NCI-H510A (cell line): ENCODE measurements around the gene FAM163B.
A peak's percentile ranks its signal among the peaks of the same experiment; 100 is the strongest.

Experiments
- DNase-seq: peaks from one replicate; lab custom pipeline; 2025; lab: John Stamatoyannopoulos, UW

FAM163B gene

DNA sequence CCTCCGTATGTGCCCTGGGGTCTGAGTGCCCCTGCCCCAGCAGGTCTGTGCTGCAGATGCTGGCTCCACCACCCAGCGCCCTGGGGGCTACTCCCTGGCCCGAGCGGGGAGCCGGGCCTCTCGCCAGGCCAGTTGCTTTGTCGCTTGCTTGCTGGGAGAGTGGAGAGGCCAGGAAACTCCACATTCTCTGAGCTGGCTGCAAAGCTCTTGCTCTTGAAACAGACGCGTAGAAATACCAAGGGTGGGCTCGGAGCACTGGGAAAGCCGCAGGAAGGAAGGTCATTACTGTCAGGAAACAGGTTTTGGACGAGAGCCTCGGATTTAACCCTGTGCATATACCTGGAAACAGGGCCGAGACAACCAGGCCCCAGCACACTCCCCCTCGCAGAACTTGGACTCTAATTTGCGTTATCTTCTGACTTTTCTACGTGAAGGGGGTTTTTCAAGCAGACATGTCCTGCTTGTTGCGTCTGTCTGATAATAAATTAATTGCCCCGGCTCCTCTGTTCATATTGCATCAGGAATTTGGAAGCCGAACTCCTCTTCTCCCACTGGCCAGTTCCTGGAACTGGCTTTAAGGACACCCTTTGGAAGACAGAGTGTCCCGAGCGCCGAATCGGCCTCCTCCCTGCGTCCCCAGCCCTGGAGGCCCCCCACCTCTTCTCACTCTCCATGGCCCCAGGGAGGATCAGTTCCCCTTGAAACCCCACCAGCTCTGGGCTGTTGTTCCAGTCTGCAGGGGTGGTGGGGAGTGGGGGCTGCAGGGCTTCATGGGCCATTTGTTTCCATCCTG lies 63.5 kb downstream of the FAM163B start:
- DNase-seq: no peak

DNA sequence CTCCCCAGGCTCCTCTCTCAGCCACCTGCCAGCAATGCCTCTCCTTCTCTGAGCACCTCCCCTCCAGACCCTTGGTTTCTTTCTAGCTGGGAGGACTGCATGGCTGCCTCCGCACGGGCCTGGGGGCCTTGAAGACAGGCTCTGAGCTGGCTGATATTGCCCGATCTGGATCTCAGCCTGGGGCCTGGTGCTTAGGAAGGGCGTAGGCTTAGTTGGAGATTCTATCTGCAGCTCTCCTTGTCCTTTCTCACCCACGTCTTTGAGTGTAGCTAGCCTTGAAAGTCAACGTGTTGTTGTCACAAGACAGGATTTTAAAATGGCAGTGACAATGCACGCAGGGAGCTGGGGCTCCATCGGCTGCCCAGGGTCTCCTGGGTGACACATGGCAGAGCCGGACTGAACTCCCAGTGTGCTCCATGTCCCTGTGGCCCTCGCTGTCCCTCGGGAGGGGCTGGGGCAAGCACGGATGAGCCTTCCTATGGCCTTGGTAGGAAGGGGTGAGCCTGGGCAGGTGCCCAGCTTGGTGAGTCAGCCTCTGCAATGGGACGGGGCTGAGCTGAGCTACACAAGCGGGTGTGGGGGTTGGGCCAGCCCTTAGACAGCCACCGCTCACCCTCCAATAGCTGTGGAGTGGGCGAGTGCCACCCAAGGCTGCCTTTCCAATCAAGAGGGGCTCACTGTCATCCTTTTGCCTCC lies 65.3 kb downstream of the FAM163B start:
- DNase-seq: no peak

DNA sequence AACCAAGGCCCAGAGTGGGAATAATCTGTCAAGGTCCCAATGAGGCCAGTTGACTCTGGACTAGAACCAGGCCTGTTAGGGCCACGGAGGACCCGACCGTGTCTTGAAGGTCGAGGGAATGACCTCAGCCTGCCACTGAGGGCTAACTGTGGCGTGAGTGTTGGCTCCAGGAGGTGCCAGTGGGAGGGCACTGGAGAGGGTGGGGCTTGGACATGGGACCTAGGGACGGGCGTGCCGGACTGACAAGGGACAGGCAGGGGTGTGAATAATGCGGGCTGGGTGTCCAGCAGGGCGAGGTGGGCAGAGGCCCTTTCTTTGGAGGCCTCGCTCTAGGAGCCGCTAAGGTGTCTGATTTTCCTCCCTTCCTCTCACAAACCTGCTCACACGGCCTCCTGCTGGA lies 67.2 kb downstream of the FAM163B start:
- no peak for DNase-seq

DNA sequence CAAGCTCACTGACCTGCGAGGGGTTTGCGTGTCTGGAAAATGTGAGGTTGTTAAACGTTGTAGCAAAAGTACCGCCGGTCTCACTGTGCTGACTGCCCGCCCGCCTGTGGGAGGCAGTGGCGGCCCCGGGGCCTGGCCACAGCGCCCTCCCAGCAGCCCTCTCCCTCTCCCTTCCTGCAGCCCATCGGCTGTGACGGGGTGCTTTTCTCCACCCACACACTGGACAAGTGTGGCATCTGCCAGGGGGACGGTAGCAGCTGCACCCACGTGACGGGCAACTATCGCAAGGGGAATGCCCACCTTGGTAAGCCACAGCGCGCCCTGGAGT lies 68.5 kb downstream of the FAM163B start:
- no peak for DNase-seq

DNA sequence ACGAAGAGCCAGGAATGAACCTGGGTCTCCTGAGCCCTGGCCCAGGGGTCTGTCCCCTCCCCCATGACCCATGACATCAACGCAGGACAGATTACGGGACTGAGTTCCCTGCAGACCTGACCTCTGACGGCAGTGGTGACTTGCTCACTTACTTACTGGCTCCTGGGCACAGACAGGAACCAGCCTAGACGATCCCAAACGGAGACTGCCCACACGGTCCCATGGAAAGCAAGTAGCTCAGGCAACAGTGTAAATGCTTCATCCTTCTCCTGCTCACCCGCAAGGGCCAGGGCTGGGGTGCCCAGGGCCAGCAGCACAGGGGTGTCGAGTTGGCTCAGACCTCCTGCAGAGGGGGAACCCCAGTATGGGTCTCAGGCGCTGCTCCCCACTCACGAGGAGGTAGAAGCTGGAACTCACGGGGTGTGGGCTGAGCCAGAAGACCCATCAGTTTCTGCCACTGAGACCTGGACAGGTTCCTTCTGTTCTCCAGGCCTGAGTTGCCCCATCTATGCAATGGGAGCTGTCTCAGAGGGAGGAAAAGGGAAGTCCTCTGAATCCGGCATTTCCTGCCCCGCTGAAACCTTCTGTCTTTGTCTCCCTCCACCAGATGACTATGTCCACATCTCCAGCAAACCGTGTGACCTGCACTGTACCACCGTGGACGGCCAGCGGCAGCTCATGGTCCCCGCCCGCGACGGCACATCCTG lies 69.0 kb downstream of the FAM163B start:
- DNase-seq: no peak

DNA sequence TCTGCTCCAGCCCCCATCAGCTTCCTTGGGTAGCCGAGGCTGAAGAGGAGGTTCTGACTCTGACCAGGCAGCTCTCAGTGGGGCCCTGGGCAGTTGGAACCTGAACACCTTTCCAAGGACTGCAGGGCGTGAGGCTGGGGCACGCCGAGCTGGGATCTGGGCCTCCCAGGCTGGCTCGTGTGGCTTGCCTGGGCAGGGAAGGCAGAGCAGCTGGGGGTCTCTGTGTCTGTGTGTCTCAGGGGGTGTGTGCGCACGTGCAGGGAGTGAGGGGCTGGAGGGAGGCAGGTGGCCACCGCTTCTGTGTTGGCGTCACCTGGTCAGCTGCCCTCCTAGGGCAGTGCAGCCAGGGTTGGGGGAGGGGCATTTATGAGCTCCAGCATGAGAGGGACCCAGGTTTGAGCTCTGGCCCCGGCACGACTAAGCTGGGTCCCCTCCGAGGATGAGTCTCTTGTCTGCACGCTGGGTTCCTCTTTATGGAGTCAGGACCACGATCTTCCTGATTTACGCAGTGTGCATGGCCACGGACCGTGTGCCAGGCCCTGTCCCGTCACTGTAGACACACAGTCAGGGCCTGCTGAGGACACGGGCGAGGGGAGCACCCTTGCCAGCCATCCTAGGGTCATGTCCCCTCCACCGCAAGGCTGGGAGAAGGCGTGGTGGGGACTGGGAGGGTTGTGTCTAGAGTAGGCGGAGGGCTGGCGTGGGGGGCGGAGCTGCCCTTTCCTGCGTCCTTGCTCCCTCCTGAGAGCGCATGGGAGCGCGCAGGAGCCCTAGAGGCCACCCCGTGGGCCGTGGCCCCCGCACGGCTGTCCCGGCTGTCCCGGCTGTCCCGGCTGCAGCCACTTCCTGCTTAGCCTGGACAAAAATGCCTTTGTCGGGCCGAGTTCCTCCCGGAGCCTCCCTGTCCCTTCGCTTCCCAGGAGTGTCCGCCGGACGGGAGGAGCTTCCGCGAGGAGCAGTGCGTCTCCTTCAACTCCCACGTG lies 70.0 kb downstream of the FAM163B start:
- no peak for DNase-seq

DNA sequence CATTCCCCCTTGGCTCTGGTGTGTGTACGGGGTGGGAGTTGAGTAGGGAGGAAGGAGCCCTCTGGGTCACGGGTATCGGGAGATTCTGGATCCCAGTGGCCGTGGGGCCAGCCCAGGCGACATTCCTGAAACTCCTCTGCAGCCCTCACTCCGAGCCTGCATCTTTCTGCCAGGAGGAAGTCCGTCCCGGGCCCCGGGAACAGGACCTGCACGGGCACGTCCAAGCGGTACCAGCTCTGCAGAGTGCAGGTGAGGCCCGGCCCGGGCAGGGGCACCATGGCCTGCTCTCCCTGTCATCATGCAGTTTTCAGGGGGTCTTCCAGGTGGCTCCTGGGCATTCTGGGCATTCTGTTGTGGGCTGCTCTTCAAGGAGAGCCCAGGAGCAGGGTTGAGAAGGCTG lies 71.0 kb downstream of the FAM163B start:
- no peak for DNase-seq

DNA sequence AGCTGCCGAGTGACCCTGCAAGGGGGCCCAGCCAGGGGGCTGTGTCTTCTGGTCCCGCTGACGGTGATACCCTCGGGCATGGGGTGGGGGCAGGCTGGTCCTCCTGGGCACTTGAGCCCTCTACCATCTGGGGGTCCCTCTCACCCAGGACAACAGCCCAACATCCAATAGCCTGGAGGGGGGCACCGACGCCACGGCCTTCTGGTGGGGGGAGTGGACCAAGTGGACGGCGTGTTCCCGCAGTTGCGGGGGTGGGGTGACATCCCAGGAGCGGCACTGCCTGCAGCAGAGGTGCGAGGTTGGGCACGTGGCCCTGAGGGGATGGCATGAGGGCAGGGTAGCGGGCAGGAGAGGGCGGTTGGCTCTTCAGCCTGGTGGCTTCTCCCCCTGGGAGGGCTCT lies 71.9 kb downstream of the FAM163B start:
- no peak for DNase-seq

DNA sequence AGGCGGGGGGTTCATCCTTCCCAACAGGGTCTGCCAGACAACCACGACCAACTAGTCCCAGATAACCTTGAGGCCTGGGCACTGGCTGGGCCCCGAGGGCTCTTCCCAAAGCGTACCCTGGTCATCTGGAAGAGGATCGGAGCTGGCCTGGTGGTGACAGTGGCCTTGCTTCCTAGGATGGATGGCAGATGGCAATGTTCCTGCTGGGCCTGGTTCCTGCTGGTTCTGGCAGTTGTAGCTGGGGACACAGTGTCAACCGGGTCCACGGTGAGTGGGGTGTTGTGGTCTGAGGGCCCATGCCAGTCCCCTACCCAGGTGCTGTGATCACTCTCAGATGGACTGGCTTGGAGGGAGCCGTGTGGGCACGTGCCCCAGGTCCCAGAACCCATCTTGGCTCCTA lies 72.7 kb downstream of the FAM163B start:
- DNase-seq: no peak

DNA sequence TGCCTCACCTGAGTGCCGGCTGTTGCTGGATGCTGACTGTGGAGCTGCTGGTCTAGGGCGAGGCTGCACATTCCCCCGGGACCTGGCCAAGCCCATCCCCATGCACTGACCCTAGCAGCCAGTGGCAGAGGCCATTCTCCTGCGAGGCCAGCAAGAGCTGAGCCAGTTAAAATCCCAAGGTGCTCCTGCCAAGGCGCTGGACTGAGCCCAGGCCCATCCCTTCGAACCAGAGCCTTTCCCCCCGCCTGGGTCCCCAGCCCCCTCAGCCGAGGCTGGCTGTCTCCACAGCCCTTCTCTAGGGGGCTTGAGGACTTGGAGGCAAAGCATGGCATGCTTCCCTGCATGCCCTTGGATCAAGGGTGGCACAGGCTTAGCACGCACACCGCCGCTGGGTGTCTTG lies 73.1 kb downstream of the FAM163B start:
- no peak for DNase-seq

DNA sequence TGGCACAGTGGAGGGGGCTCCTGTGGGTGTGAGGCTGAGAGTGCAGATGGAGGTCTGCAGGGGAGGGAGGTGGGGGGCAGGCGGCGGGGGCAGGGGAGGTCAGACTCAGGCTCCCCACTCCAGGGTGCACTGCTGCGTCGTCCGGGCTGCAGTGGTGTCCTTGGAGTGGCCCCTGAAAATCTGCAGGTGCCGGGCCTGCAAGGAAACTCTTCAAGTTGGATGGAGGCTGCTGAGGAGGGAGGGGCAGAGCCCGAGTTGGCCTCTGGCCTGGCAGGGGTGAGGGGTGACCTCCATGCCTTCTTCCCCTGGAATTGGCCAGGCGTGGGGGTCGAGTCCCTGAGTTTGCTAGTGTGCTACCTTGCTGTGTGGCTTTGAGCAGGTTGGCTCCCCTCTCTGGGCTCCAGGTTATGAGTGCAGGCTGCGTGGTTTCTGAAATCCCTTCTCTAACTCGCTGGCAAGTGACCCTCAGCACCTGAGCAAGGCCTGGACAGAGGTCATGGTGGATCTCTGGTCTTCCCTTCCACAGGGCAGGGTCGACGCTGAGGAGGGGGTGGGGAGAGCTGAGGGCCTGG lies 73.8 kb downstream of the FAM163B start:
- DNase-seq: no peak

DNA sequence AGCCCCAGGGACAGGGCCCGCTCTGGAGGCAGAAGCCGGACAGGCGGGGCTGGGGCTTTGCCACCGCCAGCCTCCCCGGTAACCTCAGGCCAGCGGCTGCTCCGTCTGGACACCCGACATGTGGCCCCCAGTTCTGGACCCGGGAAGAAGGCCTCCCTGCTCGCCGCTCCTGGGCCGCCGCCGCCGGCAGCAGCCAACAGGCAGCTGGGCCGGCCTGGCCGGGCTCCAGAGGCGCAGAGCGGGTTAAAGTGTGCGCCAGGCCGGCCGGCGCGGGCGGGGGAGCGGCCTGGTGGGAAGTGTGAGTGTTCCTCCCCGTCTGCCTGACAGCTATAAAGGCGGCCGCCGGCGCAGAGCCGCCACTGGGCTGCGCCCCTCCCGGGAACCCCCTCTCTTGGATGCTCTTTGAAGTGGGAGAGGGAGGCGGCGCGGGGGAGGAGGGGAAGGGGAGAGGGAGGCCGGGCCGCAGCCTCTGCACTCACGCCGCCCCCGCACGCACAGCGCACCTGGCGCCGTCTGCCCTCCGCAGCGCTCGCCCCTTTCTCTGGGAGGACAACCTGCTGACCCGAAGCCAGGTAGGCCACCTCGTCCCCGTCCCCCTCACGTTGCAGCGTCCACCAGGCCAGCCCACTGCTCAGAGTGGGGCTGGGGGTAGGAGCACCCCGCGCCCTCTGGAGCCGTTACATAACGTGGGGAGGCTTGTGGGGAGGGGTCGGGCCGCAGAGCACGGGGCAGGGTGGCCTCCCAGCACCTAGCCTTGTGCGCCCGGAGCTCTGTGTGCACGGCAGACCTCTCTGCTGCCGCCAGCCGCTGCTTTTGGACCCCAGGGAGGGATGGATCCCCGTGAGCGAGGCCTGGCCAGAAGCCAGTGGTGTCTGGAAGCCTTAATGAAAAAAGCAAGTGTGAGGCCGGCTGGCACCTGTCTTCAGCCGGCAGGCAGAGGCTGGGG lies 74.6 kb downstream of the FAM163B start, which contains the start of gene ADAMTSL2:
TSS of gene ADAMTSL2 (plus strand) at position 359 of the 946 bp plus-strand sequence. CDS start 2,009 bp downstream, outside the sequence.
- DNase-seq: peak; percentile 74

DNA sequence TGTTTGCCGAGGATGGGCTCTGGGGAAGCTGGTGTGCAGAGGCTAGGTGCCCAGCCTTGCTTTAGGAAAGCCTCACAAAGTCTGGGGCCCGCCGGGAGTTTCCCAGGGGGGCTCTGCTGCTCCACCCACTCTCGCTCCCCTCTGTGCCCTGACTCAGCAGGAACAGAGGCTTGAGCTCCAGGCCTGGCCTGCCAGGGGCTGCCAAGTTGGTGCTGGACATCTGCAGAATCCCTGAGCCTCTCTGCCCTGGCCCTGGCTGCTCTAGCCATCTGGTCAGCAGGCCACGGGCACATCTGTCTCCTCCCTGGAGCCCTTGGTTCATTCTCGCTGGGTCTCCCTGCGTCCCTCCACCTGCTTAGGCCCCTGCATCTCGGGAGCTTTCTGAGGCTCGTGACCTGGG lies 75.3 kb downstream of the FAM163B start:
- DNase-seq: no peak

DNA sequence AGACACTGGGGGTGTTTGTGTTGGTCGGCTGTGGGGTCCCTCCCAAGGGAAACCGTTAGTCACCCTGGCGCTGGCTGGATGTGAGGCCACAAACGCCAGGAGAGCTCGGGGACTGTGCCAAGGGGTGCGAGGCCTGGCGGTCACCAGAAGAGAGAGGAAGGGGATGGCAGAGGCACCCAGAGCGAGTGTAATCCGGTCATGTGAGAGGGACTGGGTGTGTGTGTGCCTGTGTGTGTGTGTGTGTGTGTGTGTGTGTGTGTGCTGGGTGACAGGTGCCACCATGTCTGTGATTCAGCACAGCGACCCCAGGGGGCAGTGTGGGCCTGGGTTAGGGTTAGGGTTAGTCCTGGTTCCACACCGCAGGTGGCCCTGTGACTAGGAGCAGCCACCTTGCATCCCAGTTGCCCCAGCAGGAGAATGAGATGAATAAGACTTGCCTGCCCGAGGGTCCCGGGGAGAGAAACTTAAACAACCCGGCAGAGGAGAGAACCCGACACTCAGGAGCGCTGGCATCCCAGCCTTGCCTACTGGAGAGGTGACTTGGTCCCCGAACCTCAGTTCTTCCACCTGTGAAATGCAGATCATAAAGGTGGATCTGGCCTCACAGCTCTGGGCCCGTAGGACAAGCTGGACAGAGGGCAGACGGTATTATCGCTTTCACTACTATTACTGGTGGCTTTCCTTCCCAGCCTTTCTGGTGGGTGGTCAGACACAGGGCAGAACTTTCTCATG lies 76.1 kb downstream of the FAM163B start:
- DNase-seq: peak; percentile 77

DNA sequence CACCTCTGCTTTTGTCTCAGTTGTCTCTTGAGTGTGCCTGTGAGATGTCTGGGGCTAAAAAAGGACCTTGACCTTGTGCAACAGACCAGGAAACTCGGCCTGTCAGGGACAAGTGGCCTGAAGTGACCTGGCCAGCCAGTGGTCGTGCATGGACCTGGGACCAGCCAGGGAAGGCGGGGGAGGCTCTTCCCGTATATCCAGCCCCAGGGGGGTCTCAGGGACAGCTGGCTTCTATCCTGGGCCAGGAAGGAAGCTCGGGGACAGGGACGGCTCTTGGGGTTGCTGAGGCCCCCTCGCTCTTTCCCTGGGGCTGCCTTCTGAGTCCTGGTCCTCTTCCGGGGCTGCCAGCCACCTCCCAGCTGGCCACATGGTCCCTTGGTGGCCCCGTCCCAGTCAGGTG lies 77.9 kb downstream of the FAM163B start:
- no peak for DNase-seq

DNA sequence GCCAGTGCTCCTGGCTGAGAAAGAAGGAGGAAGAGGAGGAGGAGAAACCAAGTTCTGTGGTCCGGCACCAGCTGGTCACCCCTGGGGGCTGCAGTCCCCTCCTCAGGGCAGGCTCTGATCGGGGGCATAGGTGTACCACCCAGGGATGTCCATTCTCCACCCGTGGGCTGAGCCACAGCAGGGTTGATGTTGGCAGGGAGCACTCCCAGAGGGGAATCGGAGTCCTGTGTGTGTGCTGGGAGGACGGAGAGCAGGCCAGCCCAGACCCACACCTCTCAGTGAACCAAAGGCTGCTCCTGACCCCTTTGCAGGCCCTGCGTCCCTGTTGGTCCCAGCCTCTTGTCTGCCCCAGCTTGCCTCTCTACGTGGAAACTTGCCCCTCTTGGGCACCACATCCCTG lies 79.3 kb downstream of the FAM163B start:
- DNase-seq: no peak

DNA sequence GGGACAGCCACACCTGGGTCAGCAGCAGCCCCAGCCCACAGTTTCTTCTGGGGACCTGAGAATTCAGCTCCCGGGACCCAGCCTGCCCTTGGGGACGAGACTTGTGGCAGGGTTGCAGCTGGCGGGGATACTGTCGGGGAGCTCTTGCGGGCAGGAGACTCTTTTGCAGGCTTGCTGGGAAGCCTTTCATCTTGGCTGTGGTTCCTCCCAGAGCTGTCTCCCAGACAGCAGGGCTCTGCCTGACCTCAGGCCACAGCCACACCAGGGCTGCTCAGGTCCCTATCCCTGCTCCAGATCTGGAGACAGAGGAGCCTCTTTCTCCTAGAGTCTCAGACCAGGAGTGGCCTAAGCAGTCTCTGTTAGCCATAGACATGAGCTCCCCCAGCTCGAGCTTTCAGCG lies 79.7 kb downstream of the FAM163B start:
- DNase-seq: no peak

DNA sequence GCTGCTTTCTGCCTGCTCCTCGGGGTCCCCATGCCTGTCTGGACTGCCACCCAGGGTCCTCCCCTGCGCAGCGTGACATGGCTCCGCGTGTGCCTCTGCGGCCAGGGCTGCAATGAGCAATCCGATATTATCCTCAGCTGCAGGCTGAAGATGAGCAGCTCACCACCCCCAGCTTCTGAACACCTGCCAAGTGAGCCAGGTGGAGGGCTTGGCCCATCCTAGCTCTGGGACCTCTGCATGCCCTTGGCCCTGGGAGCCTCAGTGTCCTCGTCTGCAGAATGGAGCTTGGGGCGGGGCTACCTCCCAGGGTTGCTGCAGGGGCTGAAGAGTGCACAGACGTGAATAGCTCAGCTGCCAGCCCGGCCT lies 80.3 kb downstream of the FAM163B start:
- no peak for DNase-seq

DNA sequence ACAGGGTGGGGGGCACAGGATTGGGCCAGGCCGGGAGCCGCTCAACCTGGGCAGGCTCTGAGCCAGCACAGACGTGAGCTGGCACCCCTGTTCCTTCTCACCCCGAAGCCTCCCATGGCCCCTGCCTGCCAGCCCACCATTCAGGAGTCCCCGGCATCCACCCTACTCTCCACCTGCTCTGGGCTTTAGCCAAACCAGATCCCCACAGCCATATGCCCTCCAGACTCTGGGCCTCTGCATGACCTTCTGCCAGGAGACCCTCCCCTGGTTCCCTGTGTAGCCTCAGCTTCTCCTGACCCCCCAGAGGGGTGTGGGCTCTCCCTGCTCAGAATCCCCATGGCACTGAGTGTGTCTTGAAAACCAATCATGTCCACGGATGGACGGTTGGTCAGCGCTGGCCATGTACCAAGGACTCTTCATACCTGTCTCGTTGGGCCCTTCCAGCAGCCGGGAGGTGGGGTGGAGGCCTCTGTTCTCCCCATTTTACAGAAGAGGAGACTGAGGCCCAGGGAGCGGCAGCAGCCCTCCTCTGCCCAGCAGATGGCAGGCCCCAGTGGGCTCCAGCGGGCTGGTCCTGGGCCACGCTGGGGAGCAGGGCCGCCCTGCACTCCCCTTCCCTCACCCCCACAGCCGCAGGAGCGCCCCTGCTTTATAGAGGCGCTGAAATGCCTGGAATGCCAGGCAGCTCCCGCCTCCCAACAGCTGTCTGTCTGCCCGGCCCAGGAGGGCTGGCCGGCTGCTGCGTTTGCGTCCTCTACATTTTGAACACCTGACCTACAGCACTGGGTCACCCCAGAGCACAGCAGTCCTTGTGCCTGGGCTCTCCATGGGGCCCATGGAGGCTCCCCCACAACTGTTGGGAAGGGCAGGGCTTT lies 81.0 kb downstream of the FAM163B start:
- no peak for DNase-seq
